Activated CD4-positive, alpha-beta memory T cell treated with anti-CD3 and anti-CD28 coated beads, Interleukin-2, amount 10 ng/mL, durations not matched to agents 7 days and 5 days (primary cell): ENCODE data around the gene TMEM175. TPM values are rescaled to one million over a fixed set of nuclear protein-coding genes. Genes with fewer than 3 reads are reported as not detected.
"Not testable (repeated sequence)": the region's sequence is repeated elsewhere in the genome, so short reads cannot be mapped to it uniquely, and the experiment has no call there.

Source experiments
- CTCF ChIA-PET: fragments of 350-600 bp; sonication (Branson Sonifier 250); formaldehyde crosslinking; loops from one replicate; lab custom pipeline; 2021; ENCODE audit warnings: antibody characterized with exemption, inconsistent platforms; lab: Charles Lee
- POLR2A ChIA-PET: fragments of 350-600 bp; sonication (Branson Sonifier 250); formaldehyde crosslinking; loops from one replicate; lab custom pipeline; 2021; ENCODE audit warnings: antibody characterized with exemption; lab: Charles Lee
- DNase-seq: peaks from one replicate; pipeline ENCODE4 v3.0.0-alpha.2; 2020
- H3K27ac Mint-ChIP-seq: one replicate; pipeline ENCODE4 v1.8.0; 2021; ENCODE audit warnings: mild to moderate bottlenecking, mixed read lengths
- H3K27me3 Mint-ChIP-seq: one replicate; pipeline ENCODE4 v1.8.0; 2021; ENCODE audit warnings: mixed read lengths
- H3K36me3 Mint-ChIP-seq: one replicate; pipeline ENCODE4 v1.8.0; 2021; ENCODE audit warnings: low read depth, mixed read lengths
- H3K4me1 Mint-ChIP-seq: one replicate; pipeline ENCODE4 v1.8.0; 2021; ENCODE audit warnings: mixed read lengths
- H3K4me3 Mint-ChIP-seq: one replicate; pipeline ENCODE4 v1.8.0; 2021; ENCODE audit warnings: mild to moderate bottlenecking, mixed read lengths
- H3K9me3 Mint-ChIP-seq: one replicate; pipeline ENCODE4 v1.8.0; 2021; ENCODE audit warnings: mixed read lengths
- total RNA-seq, 2 experiments: library from RNA; stranded (reverse); gene quantifications; one replicate each; pipeline ENCODE4 v1.2.3, GENCODE V29; 2021

The TMEM175 gene
- total RNA-seq, 2 experiments from 2014 or later, result 24.1 to 28.8 TPM

DNA sequence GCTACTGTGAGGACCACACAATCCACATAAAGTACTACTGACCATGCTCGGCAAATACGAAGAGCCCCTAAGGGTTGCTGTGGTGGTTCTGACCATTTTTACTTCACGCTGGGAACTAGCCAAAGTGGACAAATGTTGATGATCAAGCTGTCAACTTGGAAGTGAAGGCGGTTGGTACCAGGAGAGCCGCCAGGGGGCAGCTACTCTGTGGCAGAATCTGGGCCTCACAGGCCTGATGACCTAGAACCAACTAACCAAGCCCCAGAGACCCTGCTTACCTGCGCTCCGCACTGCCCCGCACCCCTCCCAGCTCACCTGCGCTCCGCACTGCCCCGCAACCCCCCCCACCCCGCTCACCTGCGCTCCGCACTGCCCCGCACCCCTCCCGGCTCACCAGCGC is 5.7 kb upstream of the TMEM175 start:
- H3K27me3 Mint-ChIP-seq, result no peaks in the 10 kb centered on the region
- H3K27ac Mint-ChIP-seq, result no peak overlapping the region
- H3K36me3 Mint-ChIP-seq, result peaks cover 23% of the 10 kb centered on the region
- DNase-seq, result no peak
- H3K9me3 Mint-ChIP-seq, result no peaks in the 10 kb centered on the region
- no peak overlapping the region for H3K4me3 Mint-ChIP-seq
- CTCF ChIA-PET, result no interaction called here
- peaks cover 62% of the 10 kb centered on the region for H3K4me1 Mint-ChIP-seq
- POLR2A ChIA-PET, result no interaction called here

GRCh38 chr4:927566-927965 is 4.7 kb upstream of the TMEM175 start:
- POLR2A ChIA-PET, H3K9me3 Mint-ChIP-seq, DNase-seq, H3K27me3 Mint-ChIP-seq, H3K27ac Mint-ChIP-seq, H3K4me3 Mint-ChIP-seq, CTCF ChIA-PET: not testable (repeated sequence)
- peaks cover 60% of the 10 kb centered on the region for H3K4me1 Mint-ChIP-seq
- peaks cover 20% of the 10 kb centered on the region for H3K36me3 Mint-ChIP-seq

GRCh38 chr4:929096-929765 is 3.0 kb upstream of the TMEM175 start:
- peaks cover 60% of the 10 kb centered on the region for H3K4me1 Mint-ChIP-seq
- ChIA-PET CTCF (no interaction called here), POLR2A (interaction anchor here (1.5 to 4.9 kb wide), 3 partner anchors 44 to 417 kb away, joined by 3 to 29 read pairs (median 4); no protein-coding TSS in a partner anchor)
- no peak for DNase-seq
- H3K27me3 Mint-ChIP-seq, result no peaks in the 10 kb centered on the region
- H3K36me3 Mint-ChIP-seq, result peaks cover 21% of the 10 kb centered on the region
- H3K9me3 Mint-ChIP-seq, result no peaks in the 10 kb centered on the region
- H3K27ac Mint-ChIP-seq, result no peak overlapping the region
- peak overlapping the region; percentile 24 for H3K4me3 Mint-ChIP-seq

DNA sequence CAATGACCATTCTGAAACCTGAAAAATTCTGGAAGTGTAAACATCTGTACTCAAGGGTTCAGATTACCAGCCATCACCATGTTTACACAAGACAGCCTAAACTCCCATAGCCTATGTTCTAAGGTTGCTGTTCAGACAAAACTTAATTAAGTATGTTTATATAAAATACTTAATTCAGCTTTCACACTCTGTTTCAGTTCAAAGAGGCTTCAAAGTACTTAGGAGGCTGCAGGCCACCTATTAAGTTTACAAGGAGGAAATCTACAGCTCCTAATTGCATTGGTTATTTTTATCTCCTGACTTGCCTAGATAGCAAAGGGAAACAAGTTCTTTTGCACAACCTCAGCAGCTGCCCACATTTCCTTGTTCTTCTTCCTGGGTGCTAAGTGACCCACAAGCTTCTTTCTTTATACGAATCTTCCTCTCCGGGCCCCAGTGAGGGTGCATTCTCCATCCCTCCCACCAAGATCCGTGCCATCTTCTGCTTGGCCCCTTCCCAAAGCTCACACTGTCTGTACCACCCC is 2.2 kb upstream of the TMEM175 start:
- ChIA-PET POLR2A (interaction anchor here (0.7 to 4.9 kb wide), 8 partner anchors 8 to 1311 kb away, joined by 3 to 29 read pairs (median 5); partner anchors contain the start of gene IDUA), CTCF (interaction anchor here (0.7 to 1.3 kb wide), 2 partner anchors 9 to 146 kb away, joined by 3 read pairs; no protein-coding TSS in a partner anchor)
- Mint-ChIP-seq H3K9me3 (no peaks in the 10 kb centered on the region), H3K4me3 (peak overlapping the region; percentile 92), H3K36me3 (peaks cover 20% of the 10 kb centered on the region), H3K27me3 (no peaks in the 10 kb centered on the region), H3K4me1 (peaks cover 51% of the 10 kb centered on the region), H3K27ac (peak overlapping the region; percentile 94)
- peak; percentile 28 for DNase-seq

- POLR2A ChIA-PET, result interaction anchor here (0.6 to 4.9 kb wide), 10 partner anchors 9 to 1311 kb away, joined by 3 to 29 read pairs (median 4); partner anchors contain the start of gene IDUA
- H3K27ac Mint-ChIP-seq, result peak overlapping the region; percentile 94
- DNase-seq, result peak; percentile 22
- CTCF ChIA-PET, result interaction anchor here (1.3 kb wide), 1 partner anchor 10 kb away, joined by 3 read pairs; no protein-coding TSS in a partner anchor
- peaks cover 48% of the 10 kb centered on the region for H3K4me1 Mint-ChIP-seq
- no peaks in the 10 kb centered on the region for H3K9me3 Mint-ChIP-seq
- H3K36me3 Mint-ChIP-seq, result peaks cover 19% of the 10 kb centered on the region
- no peaks in the 10 kb centered on the region for H3K27me3 Mint-ChIP-seq
- peak overlapping the region; percentile 92 for H3K4me3 Mint-ChIP-seq
Measured at GRCh38 chr4:930827-931193, 1.4 kb upstream of the TMEM175 start.

DNA sequence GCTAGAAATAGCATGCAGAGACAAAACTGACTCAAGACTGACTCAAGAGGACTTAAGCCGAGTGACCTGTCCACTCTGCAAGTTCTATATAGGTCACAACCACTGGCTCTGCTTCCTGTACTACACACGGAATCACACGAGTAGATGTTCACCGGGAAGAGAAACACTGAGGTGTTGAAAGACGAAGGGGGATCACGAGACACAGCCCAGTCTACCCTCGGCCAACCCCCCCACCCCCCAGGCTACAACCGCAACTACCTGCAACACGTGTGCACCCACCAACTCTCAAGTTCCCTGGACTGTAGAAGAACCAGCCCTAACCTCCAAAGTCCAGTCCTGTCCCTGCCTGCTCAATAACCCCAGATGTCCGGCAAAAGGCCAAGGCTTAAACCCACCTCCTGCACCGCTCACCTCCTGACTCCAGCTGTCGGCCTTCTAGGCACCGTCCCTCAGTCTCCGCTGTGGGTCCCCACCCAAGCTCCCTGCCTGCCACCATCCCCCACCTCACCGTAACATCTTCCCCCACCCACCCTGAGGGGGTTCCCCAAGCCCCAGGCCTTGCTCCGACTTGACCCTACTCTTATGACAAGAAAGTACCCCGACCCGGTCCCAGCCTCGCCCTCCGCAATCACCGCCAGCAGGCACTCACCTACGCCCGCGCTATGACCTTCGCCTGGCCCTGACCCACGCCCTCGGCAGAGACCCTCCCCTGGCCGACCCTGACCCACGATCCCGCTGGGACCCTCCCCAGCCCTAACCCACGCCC is 883 bp upstream of the TMEM175 start:
- Mint-ChIP-seq H3K4me1 (peaks cover 47% of the 10 kb centered on the region), H3K9me3 (no peaks in the 10 kb centered on the region), H3K27ac (peak overlapping the region; percentile 94), H3K36me3 (peaks cover 19% of the 10 kb centered on the region), H3K4me3 (peak overlapping the region; percentile 92), H3K27me3 (no peaks in the 10 kb centered on the region)
- ChIA-PET POLR2A (interaction anchor here (0.6 to 4.9 kb wide), 29 partner anchors 8 to 1310 kb away, joined by 3 to 29 read pairs (median 4); partner anchors contain the start of genes ATP5ME, CTBP1, DGKQ and IDUA), CTCF (interaction anchor here (1.2 to 1.4 kb wide), 2 partner anchors 10 to 56 kb away, joined by 3 to 6 read pairs; partner anchors contain the start of gene IDUA)
- peak; percentile 26 for DNase-seq

- H3K9me3 Mint-ChIP-seq, result no peaks in the 10 kb centered on the region
- peak overlapping the region; percentile 94 for H3K27ac Mint-ChIP-seq
- no peak for DNase-seq
- H3K4me3 Mint-ChIP-seq, result peak overlapping the region; percentile 92
- peaks cover 19% of the 10 kb centered on the region for H3K36me3 Mint-ChIP-seq
- peaks cover 47% of the 10 kb centered on the region for H3K4me1 Mint-ChIP-seq
- CTCF ChIA-PET, result interaction anchor here (1.0 to 1.2 kb wide), 2 partner anchors 11 to 53 kb away, joined by 6 read pairs; no protein-coding TSS in a partner anchor
- POLR2A ChIA-PET, result interaction anchor here (0.8 to 4.9 kb wide), 22 partner anchors 9 to 938 kb away, joined by 3 to 29 read pairs (median 4); partner anchors contain the start of genes CTBP1, DGKQ, IDUA and NSD2
- H3K27me3 Mint-ChIP-seq, result no peaks in the 10 kb centered on the region
Measured at GRCh38 chr4:932713-933070, 432 bp downstream of the TMEM175 start.

- H3K27me3 Mint-ChIP-seq, H3K9me3 Mint-ChIP-seq, H3K27ac Mint-ChIP-seq, DNase-seq, H3K4me1 Mint-ChIP-seq, CTCF ChIA-PET, H3K36me3 Mint-ChIP-seq, H3K4me3 Mint-ChIP-seq: not testable (repeated sequence)
- POLR2A ChIA-PET, result interaction anchor here (0.6 kb wide), 1 partner anchor 193 kb away, joined by 3 read pairs; no protein-coding TSS in a partner anchor
Measured at GRCh38 chr4:939508-939907, 7.2 kb downstream of the TMEM175 start.

DNA sequence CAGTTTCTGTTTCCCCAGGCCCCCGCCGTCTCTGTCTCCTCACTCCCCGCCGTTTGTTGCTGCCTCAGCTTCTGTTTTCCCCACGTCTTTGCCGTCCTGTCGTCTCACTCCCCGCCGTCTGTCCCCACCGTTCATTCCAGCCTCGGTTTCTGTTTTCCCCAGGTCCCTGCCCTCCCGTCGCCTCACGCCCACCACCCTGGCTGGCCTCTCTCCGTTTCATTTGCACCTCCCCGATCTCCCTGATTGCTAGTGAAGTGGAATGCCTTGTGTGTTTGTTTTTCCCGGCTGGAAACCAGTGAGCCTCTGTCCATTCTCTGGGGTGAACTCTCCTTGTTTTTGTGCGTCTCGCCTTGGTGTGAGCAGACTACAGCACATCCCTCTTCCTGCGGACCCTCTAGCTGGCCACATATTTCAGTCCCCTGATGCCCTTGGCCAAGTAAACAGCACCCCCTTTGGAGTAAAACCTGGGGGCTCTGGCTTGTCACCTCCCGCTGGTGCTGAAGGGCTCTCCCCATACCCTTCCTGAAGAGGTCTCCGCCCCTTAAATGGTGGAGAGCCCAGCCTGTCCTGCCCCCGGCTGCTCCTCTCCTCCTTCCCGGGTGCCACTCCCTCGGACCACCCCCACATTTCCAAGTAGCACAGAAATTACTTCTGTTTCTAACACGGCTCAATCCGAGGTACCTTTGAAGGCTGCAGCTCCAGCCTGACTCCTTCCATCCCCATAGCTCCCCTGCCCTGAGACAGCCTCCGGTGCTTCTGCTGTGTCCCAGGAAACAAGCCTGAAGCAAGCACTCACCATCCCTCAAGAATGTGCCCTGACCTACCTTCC is 13.2 kb downstream of the TMEM175 start:
- Mint-ChIP-seq H3K4me3 (no peak overlapping the region), H3K9me3 (no peaks in the 10 kb centered on the region), H3K27ac (no peak overlapping the region), H3K4me1 (no peaks in the 10 kb centered on the region), H3K27me3 (no peaks in the 10 kb centered on the region), H3K36me3 (no peaks in the 10 kb centered on the region)
- DNase-seq, result no peak
- ChIA-PET CTCF (no interaction called here), POLR2A (no interaction called here)

DNA sequence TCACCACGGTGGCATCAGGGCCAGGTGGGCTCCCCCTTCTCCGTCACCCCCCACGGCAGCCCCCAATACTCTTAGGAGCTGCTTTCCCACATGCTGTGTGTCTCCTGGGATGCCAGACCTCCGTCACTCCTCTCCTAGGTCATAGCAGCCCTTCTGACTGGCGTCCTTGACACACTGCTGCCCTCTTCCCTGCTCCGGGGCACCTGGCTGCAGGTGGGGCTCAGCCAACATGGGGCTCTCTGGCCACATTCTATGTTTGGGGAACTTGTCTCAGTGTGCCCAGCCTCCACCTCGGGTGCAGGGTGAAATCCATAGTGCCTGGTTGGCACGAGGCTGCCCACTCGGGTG is 13.8 kb downstream of the TMEM175 start:
- no peaks in the 10 kb centered on the region for H3K9me3 Mint-ChIP-seq
- H3K27ac Mint-ChIP-seq, result no peak overlapping the region
- CTCF ChIA-PET, result no interaction called here
- no peak for DNase-seq
- no peaks in the 10 kb centered on the region for H3K4me1 Mint-ChIP-seq
- no peak overlapping the region for H3K4me3 Mint-ChIP-seq
- POLR2A ChIA-PET, result no interaction called here
- H3K36me3 Mint-ChIP-seq, result no peaks in the 10 kb centered on the region
- H3K27me3 Mint-ChIP-seq, result no peaks in the 10 kb centered on the region

GRCh38 chr4:946517-947471 is 14.5 kb downstream of the TMEM175 start:
- H3K9me3 Mint-ChIP-seq, result no peaks in the 10 kb centered on the region
- H3K36me3 Mint-ChIP-seq, result no peaks in the 10 kb centered on the region
- no peak for DNase-seq
- no peaks in the 10 kb centered on the region for H3K27me3 Mint-ChIP-seq
- H3K4me3 Mint-ChIP-seq, result no peak overlapping the region
- no peaks in the 10 kb centered on the region for H3K4me1 Mint-ChIP-seq
- ChIA-PET CTCF (no interaction called here), POLR2A (no interaction called here)
- H3K27ac Mint-ChIP-seq, result no peak overlapping the region
